K562 (cell line): ENCODE results near the gene SLC17A2. TPM values are rescaled to one million over a fixed set of nuclear protein-coding genes. Genes with fewer than 3 reads are reported as not detected.
A peak's percentile ranks its signal among the peaks of the same experiment; 100 is the strongest.

Source experiments
- ATAC-seq: fragments of 200-7000 bp; cut with Tn5 transposase; 3 replicates; pipeline ENCODE4 v1.9.1; 2020; ENCODE audit warnings: moderate library complexity
- BruUV-seq: library from RNA; stranded (reverse); fragments of 400-500 nt; replicated peaks from 2 replicates; lab custom pipeline; 2021; lab: Mats Ljungman, UMichigan
- CTCF ChIA-PET: fragments of 300-600 bp; formaldehyde crosslinking; extraction: SDS; loops from one replicate; lab custom pipeline; 2021; ENCODE audit warnings: low intra/inter-chr PET ratio; lab: Yijun Ruan, JAX
- POLR2A ChIA-PET: fragments of 300-600, 350-650 bp; sonication (Branson Sonifier 250); formaldehyde crosslinking; extraction: SDS; loops from one replicate; lab custom pipeline; 2021; ENCODE audit warnings: antibody characterized with exemption, inconsistent platforms; lab: Yijun Ruan, JAX
- DNase-seq, 4 experiments: peaks; one replicate each; pipeline versions ENCODE4 v3.0.0 to v3.0.0-alpha.2; 2011 to 2018; ENCODE audit warnings: low spot score in 3 of 4, mixed read lengths in 3 of 4; ENCODE audit errors: extremely low read depth in 1 of 4
- FAIRE-seq: peaks from 2 replicates; lab custom pipeline; 2011; peaks lifted over from hg19 to GRCh38; lab: Jason Lieb, UNC
- H2AFZ ChIP-seq: 2 replicates; pipeline ENCODE4 v1.6.0; 2011; ENCODE audit warnings: low read depth, low read length, control low read depth, inconsistent platforms
- H3K27ac ChIP-seq: fragments of 200-600 bp; 3 replicates; pipeline ENCODE4 v1.8.0; 2011; ENCODE audit warnings: low read depth, mild to moderate bottlenecking, control low read depth, inconsistent platforms, low read length, moderate library complexity, mixed read lengths; ENCODE audit errors: extremely low read depth
- H3K27me3 ChIP-seq, 2 experiments: fragments of 300-600 bp in 1 of 2; 2 replicates in 1 of 2; 3 replicates in 1 of 2; pipeline versions ENCODE4 v1.6.0 to v1.8.0; 2011; ENCODE audit warnings: inconsistent platforms in 2 of 2, low read length in 2 of 2, mild to moderate bottlenecking in 1 of 2, mixed read lengths in 1 of 2, moderate library complexity in 1 of 2; ENCODE audit not compliant: control insufficient read depth in 2 of 2, insufficient read depth in 2 of 2
- H3K36me3 ChIP-seq: fragments of 300-600 bp; 3 replicates; pipeline ENCODE4 v1.8.0; 2011; ENCODE audit warnings: mild to moderate bottlenecking, low read length, inconsistent platforms; ENCODE audit not compliant: control insufficient read depth, insufficient read depth
- H3K4me1 ChIP-seq, 2 experiments: fragments of 200-600 bp in 1 of 2; replicated peaks in 1 of 2; 2 replicates in 1 of 2; 3 replicates in 1 of 2; pipeline versions ENCODE4 v1.5.1 to v1.8.0; 2011; ENCODE audit warnings: inconsistent platforms in 2 of 2, low read length in 2 of 2, mild to moderate bottlenecking in 1 of 2, mixed read lengths in 1 of 2, moderate library complexity in 1 of 2; ENCODE audit not compliant: control insufficient read depth in 2 of 2, insufficient read depth in 2 of 2
- H3K4me2 ChIP-seq: 2 replicates; pipeline ENCODE4 v1.6.1; 2011; ENCODE audit warnings: low read length, control low read depth, inconsistent platforms, mixed read lengths; ENCODE audit not compliant: insufficient read depth
- H3K4me3 ChIP-seq: fragments of 200-600 bp; sonication (generic), shearing (Covaris generic); 2 replicates; pipeline ENCODE4 v1.5.1; 2016; ENCODE audit warnings: control low read depth, inconsistent platforms
- H3K79me2 ChIP-seq: fragments of 200-600 bp; 3 replicates; pipeline ENCODE4 v1.8.0; 2011; ENCODE audit warnings: low read length, inconsistent platforms; ENCODE audit not compliant: control insufficient read depth, insufficient read depth
- H3K9ac ChIP-seq, 2 experiments: 2 replicates each; pipeline versions ENCODE4 v1.6.0 to v1.6.1; 2011; ENCODE audit warnings: low read depth in 2 of 2, low read length in 2 of 2, control low read depth in 1 of 2, inconsistent platforms in 1 of 2, mild to moderate bottlenecking in 1 of 2, mixed read lengths in 1 of 2; ENCODE audit not compliant: insufficient read depth in 1 of 2
- H3K9me1 ChIP-seq: one replicate; pipeline ENCODE4 v1.6.0; 2011; ENCODE audit warnings: inconsistent platforms, mild to moderate bottlenecking, low read length, moderate library complexity; ENCODE audit not compliant: control insufficient read depth, insufficient read depth
- H3K9me3 ChIP-seq: replicated peaks from 2 replicates; pipeline ENCODE4 v1.5.1; 2011; ENCODE audit warnings: low read depth, low read length, inconsistent platforms; ENCODE audit not compliant: control insufficient read depth, insufficient read depth
- H4K20me1 ChIP-seq: replicated peaks from 2 replicates; pipeline ENCODE4 v1.6.1; 2011; ENCODE audit warnings: low read length, inconsistent platforms, mixed read lengths; ENCODE audit not compliant: control insufficient read depth, insufficient read depth
- ARID4B ChIP-seq: sonication (generic); formaldehyde crosslinking; IDR thresholded peaks from 2 replicates; pipeline ENCODE4 v1.8.0; 2022; ENCODE audit warnings: mild to moderate bottlenecking, missing genetic modification reagents
- CEBPG ChIP-seq, 3 experiments: fragments of 200-800 bp in 1 of 3; sonication (Bioruptor generic) in 1 of 3; sonication (generic) in 1 of 3; formaldehyde crosslinking in 1 of 3; IDR thresholded peaks in 2 of 3; conservative IDR thresholded peaks in 1 of 3; 2 replicates each; pipeline versions ENCODE4 v1.6.1 to v1.8.0; 2016 to 2022; ENCODE audit warnings: missing compliant biosample characterization in 2 of 3, missing genetic modification characterization in 2 of 3, mild to moderate bottlenecking in 1 of 3, missing genetic modification reagents in 1 of 3
- DACH1 ChIP-seq: fragments of 450-650 bp; IDR thresholded peaks from 2 replicates; pipeline ENCODE4 v1.6.1; 2018; ENCODE audit not compliant: partially characterized antibody
- GTF2F1 ChIP-seq: IDR thresholded peaks from 2 replicates; pipeline ENCODE4 v1.6.1; 2011; ENCODE audit warnings: low read depth, low read length, improper control_type of control experiment
- HDAC8 ChIP-seq: fragments of 450-650 bp; IDR thresholded peaks from 2 replicates; pipeline ENCODE4 v1.6.1; 2016; ENCODE audit warnings: mild to moderate bottlenecking, missing genetic modification characterization, moderate library complexity, missing compliant biosample characterization
- NCOA4 ChIP-seq: fragments of 450-650 bp; IDR thresholded peaks from 2 replicates; pipeline ENCODE4 v1.6.1; 2018; ENCODE audit warnings: mild to moderate bottlenecking; ENCODE audit not compliant: partially characterized antibody
- WHSC1 ChIP-seq: IDR thresholded peaks from one replicate; pipeline ENCODE4 v1.6.1; 2012; ENCODE audit warnings: low read length, control low read depth, inconsistent platforms
- ZNF212 ChIP-seq: fragments of 450-650 bp; formaldehyde crosslinking; IDR thresholded peaks from 2 replicates; pipeline ENCODE4 v1.4.0; 2020; ENCODE audit warnings: mild to moderate bottlenecking
- WGBS: fragments of 100-300 bp; shearing (Covaris generic); methylation state at CpG from one replicate; pipeline ENCODE4 v1.1.6; 2016; ENCODE audit warnings: low coverage, mixed read lengths; ENCODE audit not compliant: insufficient coverage; ENCODE audit errors: missing lambda C conversion rate; 5-methylcytosine and 5-hydroxymethylcytosine counted together
- in situ Hi-C: fragments of 300-500 bp; cut with MboI; formaldehyde crosslinking; loops from 4 replicates; pipeline ENCODE4 v1.15.0; 2018; ENCODE audit warnings: inconsistent platforms, mixed read lengths
- intact Hi-C: fragments of 100-400 bp; cut with micrococcal nuclease; formaldehyde crosslinking; loops from 2 replicates; pipeline ENCODE4 v1.14.2; 2022
- polyA plus RNA-seq, 8 experiments: library from polyadenylated mRNA; depleted of rRNA in 4 of 8; stranded (reverse) in 5 of 8; unstranded in 3 of 8; fragments of >200 nt; fragmentation: Nextera tagmentation in 2 of 8; fragmentation: Illumina TruSeq in 1 of 8; extraction: Ambion mirVana in 2 of 8; extraction: Trizol in 1 of 8; gene quantifications; 2 replicates each; pipeline versions ENCODE4 v1.2.1 to v1.2.3, GENCODE V29; 2011 to 2014; ENCODE audit warnings: inconsistent platforms in 1 of 8, missing spikeins in 1 of 8
- total RNA-seq, 7 experiments: library from RNA; depleted of rRNA in 6 of 7; stranded (reverse); fragments of >200 nt in 6 of 7; fragmentation: Illumina TruSeq in 2 of 7; extraction: Trizol in 2 of 7; gene quantifications; 2 replicates each; pipeline versions ENCODE4 v1.2.1 to v1.2.3, GENCODE V29; 2011 to 2021; ENCODE audit warnings: low replicate concordance in 1 of 7

SLC17A2 gene
- total and polyA plus RNA-seq, 9 of the 15 experiments (the other 6 are each of a cell fraction or from before 2014, with no cell fraction given): not detected

- TF ChIP-seq ARID4B (CRISPR knock-in tag) (no peak), NCOA4 (no peak), GTF2F1 (no peak), HDAC8 (tag) (no peak), ZNF212 (CRISPR knock-in tag) (no peak), WHSC1 (no peak)
Observed at GRCh38 chr6:25966711-25967110, 36.2 kb upstream of the SLC17A2 start (continued).

DNA sequence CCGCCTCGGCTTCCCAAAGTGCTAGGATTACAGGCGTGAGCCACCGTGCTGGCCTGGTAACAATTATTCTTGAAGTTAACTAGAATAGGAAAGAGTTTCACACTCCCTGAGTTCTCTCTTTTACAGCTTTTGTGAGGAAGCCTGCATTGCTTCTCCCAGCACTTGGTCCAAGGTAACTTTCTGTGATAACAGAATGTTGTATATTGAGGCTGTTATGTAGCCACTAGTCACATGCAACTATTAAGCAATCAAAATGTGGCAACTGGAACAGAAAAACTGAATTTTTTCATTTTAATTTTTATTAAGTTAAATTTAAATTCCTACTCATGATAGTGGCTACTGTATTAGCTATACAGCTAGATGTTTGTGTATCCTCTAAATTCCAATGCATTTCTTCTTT, 34.6 kb upstream of the SLC17A2 start:
- no peak overlapping the region for H3K9ac ChIP-seq
- H3K36me3 ChIP-seq: peaks cover 36% of the 10 kb centered on the region; the same call in 2 of the 3 replicates
- H3K27me3 ChIP-seq: no peaks in the 10 kb centered on the region
- ChIA-PET POLR2A (interaction anchor here (0.6 to 1.4 kb wide), 3 partner anchors 9 to 92 kb away, joined by 3 to 4 read pairs (median 4); no protein-coding TSS in a partner anchor), CTCF (no interaction called here)
- H3K4me3 ChIP-seq: no peak overlapping the region
- ATAC-seq: no peak
- TF ChIP-seq CEBPG (CRISPR knock-in tag; IDR thresholded peaks at IDR 0.05) (no peak), CEBPG (tag; conservative IDR thresholded peaks at IDR 0.05 in 1 of 2, IDR thresholded peaks at IDR 0.05 in 1 of 2) (peak in 1 of 2 experiments; percentile 50; a peak in 2 of 4 replicates), DACH1 (no peak)
- H3K79me2 ChIP-seq: peaks cover 11% of the 10 kb centered on the region
- H2AFZ ChIP-seq: no peak overlapping the region
- no peak for DNase-seq
- peaks cover 2% of the 10 kb centered on the region; the same call in 1 of the 2 replicates for H3K9me3 ChIP-seq
- intact Hi-C loops: no loop called here
- no peaks in the 10 kb centered on the region for H4K20me1 ChIP-seq
- in situ Hi-C loops: no loop called here
- no peak overlapping the region for H3K4me2 ChIP-seq
- no peaks in the 10 kb centered on the region for H3K9me1 ChIP-seq
- WGBS: 96% methylated on average over 4 of the region's 4 CpGs
- H3K4me1 ChIP-seq: peaks cover 6% of the 10 kb centered on the region in 2 experiments; a peak in 3 of 5 replicates
- no peak for FAIRE-seq
- no peak overlapping the region for H3K27ac ChIP-seq
- BruUV-seq: no TSS peak
